ENCODE results near the gene WFS1. TPM values are rescaled to one million over a fixed set of nuclear protein-coding genes. Genes with fewer than 3 reads are reported as not detected.

Gene WFS1
- total RNA-seq, 1 donor from 2014 or later: 11.6 TPM

DNA sequence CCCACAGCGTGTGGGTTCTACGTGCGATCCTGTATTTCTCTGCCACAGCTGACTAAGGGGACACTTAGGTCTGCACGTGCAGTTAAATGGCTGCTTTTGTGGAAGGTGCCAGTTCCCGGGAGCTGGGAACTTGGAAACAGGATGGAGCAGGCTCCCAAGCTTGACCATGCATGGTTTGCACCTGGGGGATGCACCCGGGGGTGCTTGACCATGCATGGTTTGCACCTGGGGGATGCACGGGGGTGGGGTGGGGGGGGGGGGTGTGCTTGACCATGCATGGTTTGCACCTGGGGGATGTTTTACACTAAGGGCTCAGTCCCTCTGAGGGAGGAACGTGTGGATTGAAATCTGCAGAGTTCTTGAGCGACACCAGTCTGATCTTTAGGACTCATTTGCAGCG is 5.7 kb downstream of the WFS1 start:
- DNase-seq (ENCODE audit: low read depth): no peak
- TF ChIP-seq, protein P1, sequence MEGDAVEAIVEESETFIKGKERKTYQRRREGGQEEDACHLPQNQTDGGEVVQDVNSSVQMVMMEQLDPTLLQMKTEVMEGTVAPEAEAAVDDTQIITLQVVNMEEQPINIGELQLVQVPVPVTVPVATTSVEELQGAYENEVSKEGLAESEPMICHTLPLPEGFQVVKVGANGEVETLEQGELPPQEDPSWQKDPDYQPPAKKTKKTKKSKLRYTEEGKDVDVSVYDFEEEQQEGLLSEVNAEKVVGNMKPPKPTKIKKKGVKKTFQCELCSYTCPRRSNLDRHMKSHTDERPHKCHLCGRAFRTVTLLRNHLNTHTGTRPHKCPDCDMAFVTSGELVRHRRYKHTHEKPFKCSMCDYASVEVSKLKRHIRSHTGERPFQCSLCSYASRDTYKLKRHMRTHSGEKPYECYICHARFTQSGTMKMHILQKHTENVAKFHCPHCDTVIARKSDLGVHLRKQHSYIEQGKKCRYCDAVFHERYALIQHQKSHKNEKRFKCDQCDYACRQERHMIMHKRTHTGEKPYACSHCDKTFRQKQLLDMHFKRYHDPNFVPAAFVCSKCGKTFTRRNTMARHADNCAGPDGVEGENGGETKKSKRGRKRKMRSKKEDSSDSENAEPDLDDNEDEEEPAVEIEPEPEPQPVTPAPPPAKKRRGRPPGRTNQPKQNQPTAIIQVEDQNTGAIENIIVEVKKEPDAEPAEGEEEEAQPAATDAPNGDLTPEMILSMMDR (conservative IDR thresholded peaks at IDR 0.05; ENCODE audit: low read depth, low read length): no peak
- H3K4me3 ChIP-seq (ENCODE audit: low read depth, low read length): no peak overlapping the region

DNA sequence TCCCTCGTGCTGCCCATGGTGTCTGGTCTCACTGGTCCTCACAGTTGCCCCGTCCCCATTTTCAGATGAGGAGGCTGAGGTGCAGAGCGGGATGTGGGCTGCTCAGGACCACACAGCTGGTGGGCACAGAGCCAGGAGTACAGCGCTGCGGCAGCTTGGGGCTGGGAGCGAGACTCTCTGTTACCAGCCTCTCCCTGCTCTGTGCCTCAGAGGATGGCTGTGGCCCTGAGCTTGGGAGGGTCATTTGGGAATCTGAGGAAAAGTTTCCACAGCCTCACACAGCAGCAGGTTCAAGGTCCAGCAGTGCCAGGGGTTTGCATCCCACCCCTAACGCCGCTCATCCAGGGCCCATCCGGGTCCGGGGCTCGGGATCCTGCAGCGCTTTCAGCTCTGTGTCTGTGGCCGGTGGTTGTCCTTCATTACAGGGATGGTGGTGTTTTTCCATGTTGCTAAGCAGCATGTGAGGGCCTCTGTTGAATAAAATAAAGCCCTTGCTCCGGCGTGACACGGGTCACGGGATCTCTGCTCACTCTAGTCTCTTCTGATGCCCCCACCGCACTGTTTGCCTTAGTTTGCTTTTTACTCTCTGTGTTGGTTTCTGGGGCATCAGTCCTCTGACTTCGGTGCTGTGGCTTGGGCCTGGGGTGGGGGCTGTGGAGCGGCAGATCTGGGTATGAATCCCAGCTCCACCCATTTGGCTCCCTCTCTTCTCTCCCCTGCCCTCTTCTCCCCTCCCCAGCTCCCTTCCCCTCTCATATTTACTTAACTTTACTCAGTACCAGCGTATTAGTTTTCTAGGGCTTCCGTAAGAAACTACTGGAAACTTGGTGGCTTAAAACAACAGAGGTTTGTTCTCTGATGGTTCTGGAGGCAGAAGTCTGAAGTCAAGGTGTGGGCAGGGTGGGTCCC is 6.5 kb downstream of the WFS1 start:
- no peak overlapping the region for H3K4me3 ChIP-seq (ENCODE audit: low read depth, low read length)
- TF ChIP-seq, protein P1 (conservative IDR thresholded peaks at IDR 0.05; ENCODE audit: low read depth, low read length): no peak
- no peak for DNase-seq (ENCODE audit: low read depth)

DNA sequence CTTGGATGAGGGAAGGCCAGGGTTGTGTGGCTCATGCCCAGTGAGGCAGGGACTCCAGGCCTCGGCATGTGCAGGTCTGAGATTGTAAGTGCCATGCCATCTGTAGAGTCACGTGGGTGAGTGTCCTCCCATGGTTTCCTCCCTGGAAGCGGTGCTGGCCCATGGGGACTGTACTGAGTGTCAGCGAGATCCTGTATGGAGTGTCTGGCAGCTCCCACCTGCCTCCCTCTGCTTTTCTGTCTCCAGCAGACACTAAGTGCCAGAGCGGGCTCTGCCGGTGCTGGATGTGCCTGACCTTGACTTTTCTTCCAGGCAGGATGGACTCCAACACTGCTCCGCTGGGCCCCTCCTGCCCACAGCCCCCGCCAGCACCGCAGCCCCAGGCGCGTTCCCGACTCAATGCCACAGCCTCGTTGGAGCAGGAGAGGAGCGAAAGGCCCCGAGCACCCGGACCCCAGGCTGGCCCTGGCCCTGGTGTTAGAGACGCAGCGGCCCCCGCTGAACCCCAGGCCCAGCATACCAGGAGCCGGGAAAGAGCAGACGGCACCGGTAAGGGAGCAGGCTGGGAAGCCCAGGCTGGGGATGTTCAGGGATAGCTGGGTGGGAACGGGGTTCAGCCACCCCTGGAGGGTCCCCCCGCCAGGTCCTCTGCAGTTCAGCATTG is 7.6 kb downstream of the WFS1 start:
- TF ChIP-seq, protein P1 (conservative IDR thresholded peaks at IDR 0.05; ENCODE audit: low read depth, low read length): no peak
- no peak for DNase-seq (ENCODE audit: low read depth)
- no peak overlapping the region for H3K4me3 ChIP-seq (ENCODE audit: low read depth, low read length)

DNA sequence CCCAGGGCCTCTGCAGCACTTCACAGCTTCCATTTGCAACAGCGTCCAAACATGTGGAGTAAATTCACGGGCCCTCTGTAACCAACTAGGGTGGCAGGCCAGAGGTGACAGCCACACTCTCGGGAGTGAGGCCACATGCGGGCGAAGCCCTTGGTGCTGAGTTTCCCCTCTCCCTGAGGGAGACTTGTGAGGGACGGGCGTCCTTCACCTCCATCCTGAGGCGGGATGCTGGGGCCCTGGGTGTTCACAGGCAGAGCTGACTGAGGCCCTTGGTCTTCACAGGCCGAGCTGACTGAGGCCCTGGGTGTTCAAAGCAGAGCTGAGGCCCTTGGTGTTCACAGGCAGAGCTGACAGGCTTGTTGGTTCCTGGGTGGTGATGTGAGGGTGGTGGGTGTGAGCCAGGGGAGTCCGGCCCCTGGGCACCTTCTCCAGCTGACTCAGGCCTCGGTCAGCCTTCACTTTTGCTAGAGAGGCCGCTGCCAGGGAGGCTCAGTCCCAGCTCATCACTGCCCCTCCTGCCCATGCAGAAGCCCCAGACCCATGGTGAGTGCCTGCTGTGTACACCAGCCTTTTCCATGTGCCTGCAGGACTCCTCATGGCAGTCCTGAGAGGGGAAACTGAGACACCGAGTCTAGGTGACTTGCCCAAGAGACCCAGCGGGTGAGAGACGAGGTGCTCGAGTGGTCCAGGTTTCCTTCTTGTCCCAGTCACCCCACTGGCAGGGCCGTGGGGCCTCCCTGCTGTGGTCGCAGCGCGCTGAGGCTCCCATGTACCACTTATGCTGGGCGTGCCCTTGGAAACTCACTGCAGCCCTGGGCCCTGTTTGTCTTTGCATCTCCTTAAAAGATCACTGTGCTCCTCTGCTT is 8.5 kb downstream of the WFS1 start:
- no peak overlapping the region for H3K4me3 ChIP-seq (ENCODE audit: low read depth, low read length)
- no peak for DNase-seq (ENCODE audit: low read depth)
- TF ChIP-seq, protein P1 (conservative IDR thresholded peaks at IDR 0.05; ENCODE audit: low read depth, low read length): no peak

DNA sequence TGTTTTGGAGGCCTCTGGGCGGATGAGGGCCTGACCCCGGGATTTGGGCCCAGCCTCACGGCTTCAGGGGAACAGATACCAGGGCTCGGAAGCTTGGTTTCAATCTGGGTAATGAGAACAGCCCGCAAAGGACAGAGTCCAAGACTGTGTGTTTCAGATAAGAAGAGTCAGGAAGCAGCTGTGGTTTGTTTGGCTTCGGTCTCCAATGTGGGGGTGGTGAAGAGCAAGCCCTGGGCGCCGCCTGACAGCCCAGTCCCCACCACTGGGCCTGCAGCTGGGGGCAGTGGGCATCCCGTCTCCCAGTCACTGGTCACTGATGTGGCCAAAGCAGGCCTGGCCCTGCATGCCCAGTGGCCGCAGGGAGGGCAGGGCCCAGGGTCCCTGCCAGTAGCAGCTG is 9.1 kb downstream of the WFS1 start:
- DNase-seq (ENCODE audit: low read depth): no peak
- H3K4me3 ChIP-seq (ENCODE audit: low read depth, low read length): no peak overlapping the region
- TF ChIP-seq, protein P1 (conservative IDR thresholded peaks at IDR 0.05; ENCODE audit: low read depth, low read length): no peak

DNA sequence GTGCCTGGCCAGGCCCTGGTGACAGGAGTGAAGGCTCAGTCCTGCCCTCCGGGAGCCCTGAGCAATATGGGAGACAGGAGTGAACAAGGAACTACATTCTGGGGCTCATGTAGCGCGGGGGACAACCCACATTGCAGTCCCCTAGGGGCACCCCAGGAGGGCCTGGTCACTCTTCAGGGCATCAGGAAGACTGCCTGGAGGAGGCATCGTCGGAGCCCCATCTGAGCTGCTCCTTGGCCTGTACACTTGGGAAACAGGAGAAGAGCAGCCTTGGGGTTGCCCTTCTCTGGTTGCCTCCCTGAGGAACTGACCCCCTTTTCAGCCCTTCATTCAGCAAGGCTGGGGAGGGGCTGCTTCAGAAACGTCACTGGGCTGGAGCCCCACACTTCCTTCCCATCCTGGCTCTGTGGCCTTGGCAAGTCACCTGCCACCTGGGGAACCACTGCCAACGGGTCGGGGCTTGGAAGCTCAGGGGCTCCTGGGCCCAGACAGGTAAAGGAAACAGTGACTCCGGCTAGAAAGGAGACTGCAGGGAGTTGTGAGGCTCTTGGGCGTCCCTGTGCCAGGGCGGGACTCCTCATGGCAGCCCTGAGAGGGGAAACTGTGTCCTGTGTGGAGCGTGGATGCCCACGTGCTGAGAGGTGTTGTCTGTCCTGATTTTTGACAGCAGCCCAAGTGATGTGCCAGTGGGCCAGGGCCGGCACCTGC is 10.1 kb downstream of the WFS1 start:
- H3K4me3 ChIP-seq (ENCODE audit: low read depth, low read length): no peak overlapping the region
- TF ChIP-seq, protein P1 (conservative IDR thresholded peaks at IDR 0.05; ENCODE audit: low read depth, low read length): no peak
- no peak for DNase-seq (ENCODE audit: low read depth)
